ENCODE results near the gene KNDC1.

Gene KNDC1

DNA sequence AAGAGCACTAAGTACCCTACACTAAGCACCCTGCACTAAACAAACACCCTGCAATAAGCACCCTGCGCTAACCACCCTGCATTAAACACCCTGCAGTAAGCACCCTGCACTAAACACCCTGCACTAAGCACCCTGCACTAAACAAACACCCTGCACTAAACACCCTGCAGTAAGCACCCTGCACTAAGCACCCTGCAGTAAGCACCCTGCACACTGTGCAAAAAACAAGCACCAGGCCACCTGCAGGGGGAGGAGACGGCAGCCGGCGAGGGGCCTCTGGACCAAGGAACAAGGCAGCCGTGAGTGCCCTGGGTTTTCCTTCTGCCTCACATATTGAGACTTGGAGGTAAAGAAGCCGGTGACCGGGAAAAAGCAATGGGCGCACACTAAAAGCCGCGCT lies 30.2 kb downstream of the KNDC1 start:
- no peak for DNase-seq (ENCODE audit: low read depth in 2 of 2)

DNA sequence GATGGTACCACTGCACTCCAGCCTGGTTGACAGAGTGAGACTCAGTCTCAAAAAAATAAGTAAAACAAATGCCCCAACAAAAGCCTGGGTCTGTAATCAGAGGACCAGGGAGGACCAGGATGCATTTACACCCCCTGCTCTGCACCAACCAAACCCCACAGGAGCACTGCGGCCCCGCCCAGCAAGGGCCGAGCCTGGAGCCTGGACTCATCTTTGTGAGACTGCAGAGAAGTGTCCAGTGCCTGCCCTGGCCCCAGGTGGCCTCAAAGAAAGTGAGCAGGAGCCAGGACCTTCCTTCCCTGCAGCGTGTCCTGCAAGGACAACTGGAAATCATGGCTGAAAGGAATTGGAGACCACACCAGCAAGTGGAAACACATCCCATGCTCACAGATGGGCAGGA lies 31.6 kb downstream of the KNDC1 start:
- DNase-seq (ENCODE audit: low read depth in 2 of 2) = no peak

DNA sequence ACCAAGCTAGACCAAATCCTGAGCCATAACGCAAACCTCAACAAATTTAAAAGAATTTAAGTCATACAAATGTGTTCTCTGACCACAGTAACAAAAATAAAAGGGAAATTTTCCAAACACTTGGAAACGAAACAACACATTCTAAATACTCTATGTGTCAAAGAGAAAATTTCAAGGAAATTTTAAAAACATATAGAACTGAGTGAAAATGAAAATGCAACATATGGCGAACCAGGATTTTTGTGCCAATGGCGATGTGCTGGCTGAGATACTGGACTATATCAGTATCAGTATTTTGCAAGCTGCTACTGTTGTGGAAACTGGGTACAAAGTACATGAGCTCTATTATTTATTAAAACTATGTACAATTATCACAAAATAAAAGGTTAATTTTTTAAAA lies 34.1 kb downstream of the KNDC1 start:
- no peak for DNase-seq (ENCODE audit: low read depth in 2 of 2)

DNA sequence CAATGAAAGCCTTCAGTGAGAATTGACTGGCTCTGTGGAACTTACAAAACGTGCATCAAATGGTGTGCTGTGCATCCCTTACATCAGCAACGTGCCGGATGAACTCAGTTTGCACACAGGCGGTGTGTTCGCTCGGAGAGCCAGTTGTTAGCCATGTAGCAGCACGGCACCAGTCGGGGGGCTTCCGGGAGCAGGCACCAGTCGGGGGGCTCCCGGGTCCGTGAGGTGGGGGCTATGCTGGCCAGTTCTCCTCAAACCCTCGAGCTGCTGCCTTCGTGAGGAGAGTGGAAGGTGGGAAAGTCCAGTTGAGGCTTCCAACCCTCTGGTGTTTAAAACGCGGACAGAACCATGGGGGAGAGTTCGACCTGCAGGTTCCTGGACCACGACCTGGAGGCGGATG lies 35.1 kb downstream of the KNDC1 start:
- no peak for DNase-seq (ENCODE audit: low read depth in 2 of 2)

DNA sequence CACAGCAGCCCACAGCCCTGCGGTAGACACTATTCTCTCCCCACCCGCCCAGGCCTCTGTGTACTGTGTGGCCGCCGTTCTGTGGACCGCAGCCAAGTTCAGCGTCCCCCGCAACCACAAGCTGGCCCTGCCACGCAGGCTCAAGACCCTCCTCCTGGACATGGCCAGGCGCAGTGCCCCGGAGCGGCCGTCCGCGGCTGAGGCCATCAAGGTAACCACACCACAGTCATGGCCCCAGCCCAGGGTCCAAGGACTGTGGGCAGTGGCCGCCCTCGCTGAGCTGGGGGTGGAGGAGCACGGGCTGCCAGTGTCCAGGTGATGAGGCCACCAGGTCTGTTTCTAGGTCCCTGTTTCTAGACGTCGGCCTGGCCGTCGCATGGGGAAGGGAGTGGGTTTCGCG lies 35.6 kb downstream of the KNDC1 start:
- no peak for DNase-seq (ENCODE audit: low read depth in 2 of 2)

DNA sequence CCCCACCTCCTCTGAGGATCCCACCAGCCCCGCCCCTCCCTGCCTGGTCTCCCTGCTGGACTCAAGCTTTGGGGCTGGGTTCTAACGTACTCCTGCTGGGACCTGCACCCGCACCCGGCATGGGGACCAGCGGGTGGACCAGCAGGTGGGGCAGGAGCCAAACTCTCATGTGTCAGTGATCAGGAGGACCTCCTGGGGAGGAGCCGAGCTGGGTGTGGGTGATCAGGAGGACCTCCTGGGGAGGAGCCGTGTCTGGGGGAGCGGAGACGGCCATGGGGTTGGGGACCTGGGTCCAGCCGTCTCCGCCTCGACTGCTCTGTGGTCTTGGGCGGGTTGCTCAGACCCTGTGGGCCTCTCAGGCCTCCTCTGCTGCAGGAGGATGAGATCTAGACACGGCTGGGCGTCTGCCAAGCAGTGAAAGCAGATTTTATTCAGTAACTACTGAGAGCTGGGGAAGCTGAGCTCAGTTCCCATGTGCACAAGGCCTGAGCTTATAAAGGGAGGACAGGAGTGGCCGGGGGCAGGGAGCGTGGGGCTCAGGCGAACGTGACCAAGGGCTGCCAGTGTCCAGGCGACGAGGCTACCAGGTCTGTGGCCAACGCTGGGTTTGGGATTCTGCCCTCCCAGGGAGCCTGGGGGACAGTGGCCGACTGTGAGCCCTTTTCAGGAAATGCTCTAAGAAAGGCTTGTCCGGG lies 36.3 kb downstream of the KNDC1 start:
- DNase-seq (ENCODE audit: low read depth in 2 of 2) = no peak

DNA sequence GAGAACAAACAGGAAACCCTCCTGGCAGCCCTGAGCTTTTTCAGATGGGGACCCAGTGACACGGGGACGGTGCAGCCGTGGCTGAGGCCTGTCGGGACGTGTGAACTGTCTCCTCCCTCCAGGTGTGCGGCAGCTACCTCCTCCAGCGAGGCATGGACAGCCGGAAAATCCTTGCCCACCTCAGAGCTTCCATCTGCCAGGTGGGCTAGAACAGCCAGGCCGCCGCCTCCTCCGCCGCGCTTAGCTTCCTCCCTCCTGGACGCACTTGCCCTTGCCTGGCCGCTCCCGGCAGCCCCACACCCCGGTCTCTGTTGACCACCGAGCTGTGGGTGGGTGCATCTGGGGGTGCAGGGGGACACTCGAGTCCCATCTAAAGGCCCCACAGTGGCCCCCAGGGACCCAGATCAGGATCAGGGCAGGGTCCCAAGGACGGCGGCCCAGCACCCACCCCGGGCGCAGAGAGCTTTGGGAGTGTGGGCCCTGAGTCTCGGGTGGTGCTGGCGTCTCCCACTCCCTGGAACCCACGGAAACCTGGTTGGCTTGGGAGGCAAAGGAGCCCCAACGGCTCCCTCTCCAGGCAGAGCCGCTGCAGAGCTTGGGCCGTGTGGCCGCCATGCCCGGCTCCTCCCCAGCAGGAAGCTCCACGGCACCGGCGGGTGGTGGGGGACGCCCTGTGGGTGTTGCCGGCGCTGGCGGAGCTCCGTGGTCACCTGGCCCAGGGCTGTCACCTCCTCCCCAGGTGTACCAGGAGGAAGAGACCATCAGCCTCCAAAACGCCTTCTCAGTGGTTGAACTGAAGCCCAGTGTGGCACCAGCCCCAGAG lies 37.1 kb downstream of the KNDC1 start:
- no peak for DNase-seq (ENCODE audit: low read depth in 2 of 2)

DNA sequence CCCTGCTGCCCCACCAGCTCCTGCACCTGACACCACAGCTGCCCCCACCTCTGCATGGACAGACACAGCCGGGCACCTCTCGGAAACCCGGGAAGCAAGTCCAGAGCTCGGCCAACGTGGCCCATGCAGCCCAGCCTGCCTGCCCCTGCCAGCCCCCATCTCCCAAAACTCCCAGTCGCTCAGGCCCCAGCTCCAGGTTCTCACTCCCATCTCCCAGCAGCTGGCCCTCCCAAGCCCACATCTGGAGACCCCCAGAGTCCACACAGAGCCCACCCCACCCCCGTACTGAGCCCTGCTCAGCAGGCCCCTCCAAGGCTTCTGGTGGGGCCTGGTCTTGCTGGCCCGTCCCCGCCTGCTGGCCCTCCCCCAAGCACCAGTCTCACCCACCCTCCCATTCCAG lies 37.8 kb downstream of the KNDC1 start:
- no peak for DNase-seq (ENCODE audit: low read depth in 2 of 2)

DNA sequence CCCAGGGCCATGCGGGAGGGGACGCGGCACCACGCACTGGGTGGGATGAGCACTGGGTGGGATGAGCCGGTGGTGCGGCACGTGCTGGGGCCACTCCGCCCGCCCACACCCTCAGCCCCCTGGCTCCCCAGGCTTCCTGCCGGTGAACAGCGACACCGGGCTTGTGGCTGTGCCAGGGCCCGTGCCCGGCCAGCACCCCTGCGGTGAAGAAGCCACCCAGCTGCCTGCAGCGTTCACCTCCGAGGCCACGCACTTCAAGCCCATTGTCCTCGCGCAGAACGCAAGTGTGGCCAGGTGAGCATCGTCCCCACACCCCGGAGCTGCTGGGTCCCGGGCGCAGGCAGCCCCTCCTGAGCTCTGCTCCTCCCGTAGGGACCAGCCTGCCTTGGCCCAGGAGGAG lies 38.2 kb downstream of the KNDC1 start:
- no peak for DNase-seq (ENCODE audit: low read depth in 2 of 2)

DNA sequence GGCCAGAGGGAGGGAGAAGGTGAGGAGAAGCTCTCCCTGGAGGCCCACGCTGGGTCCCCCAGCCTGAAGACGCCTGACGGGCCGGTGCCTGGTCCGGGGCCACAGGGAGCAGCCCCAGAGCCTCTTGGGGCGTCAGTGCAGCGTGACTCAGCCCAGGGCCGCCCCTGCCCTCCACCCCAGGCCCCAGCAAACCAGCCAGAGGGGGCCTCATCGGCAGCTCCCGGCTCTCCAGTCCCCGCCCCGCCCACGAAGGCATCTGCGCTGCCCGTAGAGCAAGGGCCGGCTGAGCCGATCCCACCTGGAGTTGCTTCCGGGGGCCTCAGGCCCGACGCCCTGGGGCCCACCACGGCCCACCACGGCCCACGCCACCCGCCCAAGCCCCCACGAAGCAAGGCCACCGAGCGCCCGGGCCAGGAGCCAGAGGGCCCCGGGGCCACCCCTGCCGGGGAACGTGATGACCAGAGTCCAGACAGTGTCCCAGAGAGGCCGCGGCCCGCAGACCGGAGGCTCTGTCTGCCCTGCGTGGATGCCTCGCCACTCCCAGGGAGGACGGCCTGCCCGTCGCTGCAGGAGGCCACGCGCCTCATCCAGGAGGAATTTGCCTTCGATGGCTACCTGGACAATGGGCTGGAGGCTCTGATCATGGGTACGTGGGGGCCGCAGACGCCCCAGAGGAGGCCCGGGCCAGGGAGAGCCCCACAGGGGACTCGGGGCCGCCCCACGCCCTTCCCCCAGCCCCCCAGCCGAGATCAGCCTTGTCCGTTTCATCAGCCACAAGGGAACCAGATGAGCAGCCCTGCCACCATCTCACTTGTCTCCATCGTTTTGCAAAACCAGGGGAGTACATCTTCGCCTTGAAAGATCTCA lies 38.8 kb downstream of the KNDC1 start:
- no peak for DNase-seq (ENCODE audit: low read depth in 2 of 2)

DNA sequence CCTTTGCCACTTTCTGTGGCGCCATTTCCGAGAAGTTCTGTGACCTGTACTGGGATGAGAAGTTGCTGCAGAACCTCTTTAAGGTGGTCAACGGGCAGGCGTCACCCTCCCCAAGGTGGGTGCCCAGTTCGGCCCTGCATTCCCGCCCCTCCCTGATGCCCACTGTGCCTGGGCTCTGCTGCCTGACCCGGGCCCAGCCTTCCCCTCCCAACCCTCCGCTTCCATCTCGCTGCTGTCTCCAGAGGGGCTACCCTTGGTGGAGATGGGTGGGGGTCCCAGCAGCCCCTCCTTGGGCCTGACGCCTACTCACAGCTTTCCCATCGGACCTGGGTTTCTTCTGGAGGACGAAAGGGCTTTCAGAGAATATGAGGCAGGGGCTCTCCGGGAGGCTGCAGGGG lies 39.5 kb downstream of the KNDC1 start:
- no peak for DNase-seq (ENCODE audit: low read depth in 2 of 2)

DNA sequence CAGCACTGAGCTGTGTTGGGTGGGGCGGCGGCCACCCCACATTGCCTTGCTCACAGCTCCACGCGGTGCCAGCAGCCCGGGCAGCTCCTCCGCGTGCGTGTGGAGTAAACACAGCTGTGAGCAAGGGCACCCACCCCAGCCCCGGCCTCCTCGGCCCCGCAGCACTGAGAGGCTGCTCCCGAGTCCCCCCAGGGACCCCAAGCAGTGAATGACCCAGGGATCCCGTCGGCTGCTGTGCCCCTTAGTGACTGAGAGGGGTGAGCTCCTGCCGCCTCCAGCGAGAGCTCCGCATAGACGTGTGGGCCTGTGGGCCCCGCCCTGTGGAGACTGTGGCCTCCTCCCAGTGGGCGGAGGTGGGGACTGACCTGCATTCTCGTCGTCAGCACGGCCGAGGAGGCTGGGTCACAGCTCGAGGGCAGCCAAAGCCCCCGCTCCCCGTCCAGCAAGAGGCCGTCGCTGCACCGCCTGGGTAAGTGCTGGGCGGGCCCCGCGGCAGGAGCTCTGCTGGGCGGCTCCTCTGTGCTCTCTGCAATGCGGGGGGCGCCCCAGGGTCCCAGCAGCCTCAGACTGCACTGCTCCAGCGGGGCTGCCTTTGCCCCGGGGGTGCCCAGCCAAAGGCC lies 40.1 kb downstream of the KNDC1 start:
- DNase-seq (ENCODE audit: low read depth in 2 of 2) = no peak

DNA sequence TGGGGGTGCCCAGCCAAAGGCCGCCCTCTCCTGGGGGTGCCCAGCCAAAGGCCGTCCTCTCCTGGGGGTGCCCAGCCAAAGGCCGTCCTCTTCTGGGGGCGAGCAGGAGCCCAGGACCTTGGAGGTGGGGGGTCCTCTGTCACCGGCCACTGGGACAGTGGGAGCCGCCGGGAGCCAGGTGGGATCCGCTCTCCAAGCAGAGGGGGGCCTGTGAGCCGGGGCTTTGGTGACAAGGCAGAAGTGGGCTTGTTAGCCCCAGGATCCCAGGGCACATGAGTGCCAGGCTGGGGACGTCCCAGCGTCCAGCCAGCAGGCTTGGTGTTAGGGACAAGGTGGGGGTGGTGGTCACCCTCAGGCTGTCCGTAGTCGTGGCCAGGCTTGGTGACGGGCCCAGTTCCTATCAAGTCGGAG lies 40.6 kb downstream of the KNDC1 start:
- no peak for DNase-seq (ENCODE audit: low read depth in 2 of 2)

DNA sequence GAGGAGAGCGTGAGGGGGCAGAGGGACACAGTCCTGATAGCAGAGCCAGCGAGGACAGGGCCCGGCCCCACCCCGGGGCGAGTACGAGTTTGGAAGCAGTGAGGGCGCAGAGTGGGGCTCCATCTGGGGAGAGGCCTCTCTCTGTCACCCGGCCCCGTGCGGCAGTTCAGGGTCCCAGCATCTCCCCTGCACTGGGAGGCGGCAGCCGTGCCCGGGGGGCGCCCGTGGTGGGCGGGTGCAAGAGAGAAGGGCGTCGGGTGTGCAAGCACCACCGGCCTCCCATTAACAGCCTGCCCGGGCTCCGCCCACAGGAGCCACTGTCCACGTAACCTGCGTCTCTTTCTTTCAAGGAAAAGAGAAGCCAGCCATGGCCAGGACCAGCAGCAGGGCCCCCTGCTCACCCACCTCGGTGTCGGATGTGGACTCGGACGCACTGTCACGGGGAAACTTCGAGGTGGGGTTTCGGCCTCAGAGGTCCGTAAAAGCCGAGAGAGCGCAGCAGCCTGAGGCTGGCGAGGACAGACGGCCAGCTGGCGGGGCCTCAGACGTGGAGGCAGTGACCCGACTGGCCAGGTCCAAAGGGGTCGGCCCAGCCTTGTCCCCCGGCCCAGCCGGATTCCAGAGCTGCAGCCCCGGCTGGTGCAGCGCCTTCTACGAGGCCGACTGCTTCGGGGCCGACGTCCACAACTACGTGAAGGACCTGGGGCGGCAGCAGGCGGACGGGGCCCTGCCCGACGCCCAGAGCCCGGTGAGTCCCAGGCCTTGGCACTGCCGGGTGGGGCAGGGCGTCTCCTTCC lies 41.3 kb downstream of the KNDC1 start:
- DNase-seq (ENCODE audit: low read depth in 2 of 2) = no peak

DNA sequence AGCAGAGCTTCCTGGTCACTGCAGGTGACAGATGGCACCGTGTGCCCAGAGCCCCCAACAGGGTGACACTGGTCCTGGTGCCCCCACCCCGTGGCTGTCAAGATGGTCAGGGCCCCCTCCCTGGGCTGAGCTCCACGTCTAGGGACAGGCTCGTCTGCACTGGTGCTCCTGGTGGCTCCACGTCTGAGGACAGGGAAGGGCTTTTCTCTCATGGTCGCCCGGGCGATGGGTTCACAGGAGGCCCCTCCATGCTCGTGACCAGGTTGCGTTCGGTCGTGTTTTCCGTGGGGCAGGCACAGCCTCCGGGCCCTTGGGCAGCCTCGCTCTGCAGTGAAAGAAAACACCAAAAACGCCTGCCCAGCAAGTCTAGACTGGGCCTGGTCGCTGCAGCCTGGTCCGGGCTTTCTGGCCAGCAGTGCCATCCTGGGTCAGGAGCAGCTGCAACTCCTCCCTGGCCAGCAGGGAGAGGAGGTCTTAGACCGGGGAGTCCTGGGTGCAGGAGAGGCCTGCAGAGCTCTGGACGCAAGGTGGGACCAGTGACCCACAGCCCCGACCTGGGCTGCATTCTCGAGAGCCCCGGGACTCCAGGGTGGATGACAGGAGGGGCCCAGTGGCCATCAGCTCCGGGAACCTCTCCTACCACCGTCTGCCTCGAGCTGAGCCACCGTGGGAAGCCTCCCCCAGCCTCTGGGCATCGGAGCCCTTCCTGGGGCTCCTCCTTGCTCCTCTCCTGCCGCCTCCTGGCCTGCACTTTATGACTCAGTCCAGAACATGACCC lies 42.1 kb downstream of the KNDC1 start:
- DNase-seq (ENCODE audit: low read depth in 2 of 2) = no peak

DNA sequence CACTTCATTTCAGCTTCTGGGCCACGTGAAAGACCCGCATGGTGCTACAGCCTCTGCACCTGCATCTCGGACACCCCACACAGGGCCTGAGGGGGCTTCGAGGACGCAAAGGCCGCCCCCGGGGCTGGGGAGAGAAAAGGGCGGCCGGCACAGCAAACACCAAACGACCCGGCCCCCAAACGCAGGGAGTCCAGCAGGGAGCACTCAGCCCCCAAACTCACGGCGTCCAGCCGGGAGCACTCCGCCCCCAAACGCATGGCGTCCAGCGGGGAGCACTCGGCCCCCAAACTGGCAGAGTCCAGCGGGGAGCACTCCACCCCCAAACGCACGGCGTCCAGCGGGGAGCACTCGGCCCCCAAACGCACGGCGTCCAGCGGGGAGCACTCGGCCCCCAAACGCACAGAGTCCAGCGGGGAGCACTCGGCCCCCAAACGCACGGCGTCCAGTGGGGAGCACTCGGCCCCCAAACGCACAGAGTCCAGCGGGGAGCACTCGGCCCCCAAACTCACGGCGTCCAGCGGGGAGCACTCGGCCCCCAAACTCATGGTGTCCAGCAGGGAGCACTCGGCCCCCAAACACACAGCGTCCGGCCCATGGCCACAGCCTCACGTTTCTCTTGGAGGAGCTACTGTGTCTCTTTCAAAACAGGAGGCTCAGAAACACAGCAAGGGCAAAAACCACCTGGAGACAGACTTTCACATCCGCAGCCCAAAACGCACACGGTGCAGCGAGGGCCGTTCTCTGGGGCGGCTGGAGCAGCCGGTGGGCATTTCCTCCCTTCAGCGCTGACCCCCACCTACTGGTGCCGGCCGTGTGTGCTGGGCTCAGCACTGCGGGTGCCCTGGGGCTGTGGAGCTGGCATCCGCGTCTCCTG lies 43.0 kb downstream of the KNDC1 start:
- no peak for DNase-seq (ENCODE audit: low read depth in 2 of 2)

DNA sequence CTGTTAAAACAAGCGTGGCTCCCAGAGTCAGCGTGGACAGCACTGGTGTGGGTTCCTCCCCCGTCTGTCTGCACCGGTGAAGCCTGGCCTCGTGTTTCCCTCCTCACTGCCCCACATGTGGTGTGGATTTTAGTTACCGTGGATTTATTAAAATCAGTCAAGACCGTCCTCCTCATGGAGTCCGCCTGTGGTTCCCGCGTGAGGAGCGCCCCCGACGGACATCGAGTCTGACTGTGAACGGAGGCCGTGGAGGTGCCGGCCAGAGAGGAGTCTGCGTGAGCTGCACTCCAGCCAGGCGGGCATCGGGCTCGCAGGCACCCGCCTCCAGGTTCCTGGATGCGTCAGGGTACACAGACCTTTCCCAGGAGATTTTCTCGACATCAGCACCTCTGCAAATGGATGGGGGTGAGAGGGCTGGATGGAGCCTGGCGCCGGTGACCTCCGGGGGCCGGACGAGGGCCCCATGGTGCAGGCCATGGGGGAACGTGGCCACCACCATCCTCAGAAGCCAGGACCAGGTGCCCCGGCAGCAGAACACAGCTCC lies 43.7 kb downstream of the KNDC1 start:
- no peak for DNase-seq (ENCODE audit: low read depth in 2 of 2)

DNA sequence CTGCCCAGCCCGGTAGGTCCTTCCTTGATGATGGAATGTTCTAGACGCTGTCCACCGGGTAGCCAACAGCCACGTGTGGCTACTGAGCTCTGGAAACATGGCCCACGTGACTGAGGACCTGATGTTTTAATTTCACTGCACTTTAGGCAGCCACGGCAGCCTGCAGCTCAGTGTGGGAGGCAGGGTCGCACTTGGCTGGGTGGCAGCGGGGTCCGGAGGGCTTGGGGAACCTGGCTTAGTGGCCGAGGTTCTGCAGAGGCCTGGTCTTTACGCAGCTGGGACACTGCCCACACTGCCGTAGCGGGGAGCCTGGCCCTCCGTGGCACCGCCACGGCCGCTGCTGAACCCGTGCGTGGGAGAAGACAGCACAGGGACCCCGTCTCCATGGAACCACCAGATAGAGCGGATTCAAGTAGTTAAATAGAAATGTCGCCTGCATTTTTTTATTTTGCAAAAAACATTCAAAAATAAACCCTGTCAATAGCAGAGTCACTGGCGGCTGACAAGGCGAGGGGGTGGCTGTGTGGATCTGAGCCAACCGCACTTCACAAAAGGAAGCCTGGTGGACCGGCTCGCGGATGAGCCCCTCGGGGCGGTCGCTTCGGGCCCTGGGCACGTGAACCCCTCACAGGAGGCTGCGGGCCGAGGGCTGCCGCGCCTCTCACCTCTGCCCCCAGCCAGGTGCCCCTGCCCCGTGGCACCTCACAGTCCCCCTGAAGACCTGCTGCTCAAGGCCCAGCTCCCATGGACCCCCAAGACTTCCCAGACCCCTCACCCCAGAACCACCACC lies 44.4 kb downstream of the KNDC1 start:
- DNase-seq (ENCODE audit: low read depth in 2 of 2) = no peak
